MG63 (cell line): ENCODE measurements around the gene FGF3. TPM values are rescaled to one million over a fixed set of nuclear protein-coding genes. Genes with fewer than 3 reads are reported as not detected.
A peak's percentile ranks its signal among the peaks of the same experiment; 100 is the strongest.

Experiments used
- DNase-seq: peaks from one replicate; pipeline ENCODE4 v3.0.0-alpha.2; 2020
- H3K27me3 ChIP-seq: fragments of 250-450 bp; sonication (Bioruptor Pico); 2 replicates; pipeline ENCODE4 v1.5.1; 2020; ENCODE audit warnings: mild to moderate bottlenecking, moderate library complexity
- H3K36me3 ChIP-seq: fragments of 250-450 bp; sonication (Bioruptor Pico); 2 replicates; pipeline ENCODE4 v1.5.1; 2020; ENCODE audit warnings: mild to moderate bottlenecking, moderate library complexity
- H3K4me3 ChIP-seq: fragments of 250-450 bp; sonication (Bioruptor Pico); 2 replicates; pipeline ENCODE4 v1.5.1; 2020; ENCODE audit warnings: mild to moderate bottlenecking, moderate library complexity
- H3K9me3 ChIP-seq: fragments of 250-450 bp; sonication (Bioruptor Pico); 2 replicates; pipeline ENCODE4 v1.5.1; 2020; ENCODE audit warnings: mild to moderate bottlenecking, moderate library complexity
- total RNA-seq: library from RNA; depleted of rRNA; stranded (reverse); fragments of >200 nt; shearing (Covaris generic); gene quantifications from 2 replicates; pipeline ENCODE4 v1.2.3, GENCODE V29; 2014; ENCODE audit warnings: low replicate concordance

FGF3 gene
- total RNA-seq, 1 experiment from 2014 or later: not detected

- DNase-seq: no peak
- Histone ChIP-seq H3K27me3 (no peaks in the 10 kb centered on the region), H3K36me3 (no peaks in the 10 kb centered on the region), H3K4me3 (no peak overlapping the region), H3K9me3 (no peaks in the 10 kb centered on the region)
Observed at GRCh38 chr11:69802590-69802989, 16.6 kb downstream of the FGF3 start.

DNA sequence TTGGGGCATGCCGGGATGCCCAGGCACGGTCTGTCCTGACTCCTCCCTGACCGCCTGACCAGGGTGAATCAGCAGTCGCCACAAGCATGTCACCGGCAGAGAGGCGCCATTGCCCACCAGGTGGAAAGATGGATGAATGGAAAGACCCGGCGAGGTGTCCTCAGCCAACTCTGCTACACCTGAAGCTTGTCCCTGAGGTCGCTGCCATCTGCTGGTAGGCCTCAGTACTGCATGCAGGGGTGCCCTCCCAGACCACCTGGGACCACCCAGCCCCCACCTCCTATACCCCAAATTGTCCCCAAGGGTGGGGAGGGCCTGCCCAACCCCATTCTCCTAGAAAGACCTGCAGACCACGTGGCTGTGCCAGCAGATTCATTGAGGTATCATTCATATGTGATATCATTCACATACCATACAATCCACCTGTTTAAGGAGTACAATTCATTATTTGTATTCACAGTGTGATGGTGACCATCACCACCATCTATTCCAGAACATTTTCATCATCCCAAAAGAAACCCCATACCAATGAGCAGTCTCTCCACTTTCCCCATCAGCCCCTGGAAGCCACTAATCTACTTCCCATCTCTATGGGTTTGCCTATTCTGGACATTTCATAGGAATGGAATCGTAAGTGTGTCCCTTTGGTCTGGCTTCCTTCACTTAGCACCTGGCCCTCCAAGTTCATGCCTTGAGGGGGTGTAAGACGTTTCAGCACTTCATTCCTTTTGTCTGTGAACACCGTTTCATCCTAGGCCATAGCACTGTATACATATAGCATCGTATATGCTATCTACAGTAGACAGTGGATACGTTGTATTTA is 17.5 kb downstream of the FGF3 start:
- no peak for DNase-seq
- Histone ChIP-seq H3K4me3 (no peak overlapping the region), H3K36me3 (no peaks in the 10 kb centered on the region), H3K27me3 (no peaks in the 10 kb centered on the region), H3K9me3 (no peaks in the 10 kb centered on the region)

- Histone ChIP-seq H3K36me3 (no peaks in the 10 kb centered on the region), H3K27me3 (no peaks in the 10 kb centered on the region), H3K9me3 (no peaks in the 10 kb centered on the region), H3K4me3 (no peak overlapping the region)
- no peak for DNase-seq
Observed at GRCh38 chr11:69800278-69800677, 18.9 kb downstream of the FGF3 start.

GRCh38 chr11:69799582-69799981 is 19.6 kb downstream of the FGF3 start:
- H3K36me3 ChIP-seq: no peaks in the 10 kb centered on the region
- no peaks in the 10 kb centered on the region for H3K9me3 ChIP-seq
- no peak overlapping the region for H3K4me3 ChIP-seq
- no peaks in the 10 kb centered on the region for H3K27me3 ChIP-seq
- peak; percentile 20 for DNase-seq

DNA sequence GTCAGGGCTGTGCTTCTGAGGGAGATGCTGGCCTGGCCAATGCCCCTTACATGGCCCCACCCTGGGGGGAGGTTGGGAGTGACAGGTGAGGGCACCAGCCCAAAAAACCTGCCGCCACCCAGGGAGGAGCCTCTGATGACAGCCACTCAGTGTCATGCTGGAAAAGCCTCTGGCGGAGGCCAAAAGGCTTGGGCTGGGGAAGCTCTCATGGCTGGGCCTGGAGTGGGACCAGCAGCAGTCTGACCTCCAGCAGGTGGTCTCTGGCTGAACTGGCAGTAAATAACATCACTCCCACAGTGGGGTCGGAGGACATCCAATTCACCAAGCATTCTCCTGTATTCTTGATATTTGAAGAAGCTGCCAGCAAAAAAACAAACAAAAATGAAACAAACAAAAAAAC is 20.1 kb downstream of the FGF3 start:
- Histone ChIP-seq H3K27me3 (no peaks in the 10 kb centered on the region), H3K4me3 (no peak overlapping the region), H3K9me3 (no peaks in the 10 kb centered on the region), H3K36me3 (no peaks in the 10 kb centered on the region)
- DNase-seq: no peak

- DNase-seq: no peak
- no peaks in the 10 kb centered on the region for H3K27me3 ChIP-seq
- H3K36me3 ChIP-seq: no peaks in the 10 kb centered on the region
- H3K4me3 ChIP-seq: no peak overlapping the region
- H3K9me3 ChIP-seq: no peaks in the 10 kb centered on the region
Observed at GRCh38 chr11:69797737-69798528, 21.3 kb downstream of the FGF3 start.

DNA sequence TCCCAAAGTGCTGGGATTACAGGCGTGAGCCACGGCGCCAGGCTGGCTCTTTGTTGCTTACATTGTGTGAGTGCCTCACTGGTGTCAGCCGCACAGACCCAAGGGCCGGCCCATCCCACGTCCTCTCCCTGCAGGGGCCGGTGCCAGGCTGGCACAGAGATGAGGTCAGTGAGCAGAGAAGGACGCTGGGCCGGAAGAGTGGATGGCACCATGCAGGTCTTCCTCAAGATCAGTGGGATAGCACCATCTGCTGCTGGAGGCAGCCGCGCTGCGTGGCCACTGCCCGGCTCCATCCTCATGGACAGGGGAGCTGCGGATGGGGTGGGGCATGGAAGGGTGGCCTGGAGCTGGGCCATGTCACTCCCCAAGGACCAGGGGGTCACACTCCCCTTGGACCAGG is 22.1 kb downstream of the FGF3 start:
- no peak overlapping the region for H3K4me3 ChIP-seq
- no peaks in the 10 kb centered on the region for H3K9me3 ChIP-seq
- no peaks in the 10 kb centered on the region for H3K27me3 ChIP-seq
- peak; percentile 10 for DNase-seq
- H3K36me3 ChIP-seq: no peaks in the 10 kb centered on the region

DNA sequence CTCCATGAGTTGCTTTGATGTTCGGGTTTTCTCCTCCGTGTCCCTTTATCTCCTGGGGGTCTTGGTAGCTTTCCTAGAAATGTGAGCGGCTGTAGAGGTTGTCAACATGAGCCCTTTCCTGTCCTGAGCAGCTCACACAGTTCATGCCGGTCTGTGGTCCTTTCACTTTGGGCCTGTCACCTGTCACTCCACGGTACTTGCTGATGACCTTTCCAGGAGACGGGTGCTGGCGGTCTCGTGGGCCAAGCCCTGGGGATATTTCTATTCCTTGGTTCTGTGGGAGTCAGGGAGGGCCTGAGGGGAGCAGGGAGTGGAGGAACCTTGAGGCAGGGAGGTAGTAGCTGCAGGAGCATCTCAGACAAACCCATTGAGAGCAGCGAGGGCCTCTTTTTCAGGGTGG is 23.2 kb downstream of the FGF3 start:
- no peaks in the 10 kb centered on the region for H3K9me3 ChIP-seq
- no peak overlapping the region for H3K4me3 ChIP-seq
- no peaks in the 10 kb centered on the region for H3K36me3 ChIP-seq
- H3K27me3 ChIP-seq: no peaks in the 10 kb centered on the region
- no peak for DNase-seq

DNA sequence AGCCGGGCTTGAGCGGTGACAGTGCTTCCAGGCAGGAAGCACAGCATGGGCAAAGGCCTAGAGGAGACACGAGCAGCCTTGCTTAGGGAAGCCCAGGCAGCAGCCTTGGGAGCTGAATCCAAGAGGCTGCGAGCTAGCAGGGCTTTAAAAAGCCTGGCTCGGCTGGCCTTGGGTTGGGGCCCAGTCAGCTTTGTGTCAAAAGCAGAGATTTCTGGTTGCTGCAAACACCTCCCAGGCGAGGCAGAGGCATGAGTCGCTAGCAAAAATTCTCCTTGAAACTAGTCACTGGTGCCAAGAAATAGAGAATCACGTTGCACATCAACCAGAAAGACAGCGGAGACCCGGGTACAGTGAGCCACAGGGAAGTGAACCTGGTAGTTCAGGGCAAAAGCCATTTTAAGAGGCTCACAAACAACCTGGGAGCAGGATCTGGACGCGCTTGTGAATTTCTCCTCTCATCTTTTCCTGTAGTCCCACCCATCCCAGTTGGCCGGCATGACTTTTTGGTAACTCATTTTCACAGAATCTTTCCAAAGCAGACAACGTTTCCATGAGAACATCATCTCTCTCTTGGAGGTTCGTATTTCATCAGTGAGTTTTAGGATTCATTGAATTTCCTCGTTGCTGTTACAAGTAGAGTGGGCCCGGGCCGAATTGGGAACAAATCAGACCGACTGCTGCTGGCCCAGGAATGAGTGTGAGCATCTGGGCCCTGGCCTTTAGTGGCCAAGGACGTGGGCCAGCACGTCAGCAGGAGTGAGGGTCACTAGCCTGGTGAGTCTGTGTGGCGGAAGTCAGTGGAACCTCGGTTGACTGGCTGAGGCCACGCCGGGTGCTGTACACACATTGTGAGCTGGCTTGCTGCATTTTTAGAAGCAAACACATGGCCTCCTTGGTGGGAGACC is 27.7 kb downstream of the FGF3 start:
- H3K36me3 ChIP-seq: no peaks in the 10 kb centered on the region
- H3K4me3 ChIP-seq: no peak overlapping the region
- H3K9me3 ChIP-seq: no peaks in the 10 kb centered on the region
- no peaks in the 10 kb centered on the region for H3K27me3 ChIP-seq
- DNase-seq: peak; percentile 85

GRCh38 chr11:69788956-69789355 is 30.3 kb downstream of the FGF3 start:
- Histone ChIP-seq H3K9me3 (no peaks in the 10 kb centered on the region), H3K27me3 (no peaks in the 10 kb centered on the region), H3K4me3 (no peak overlapping the region), H3K36me3 (no peaks in the 10 kb centered on the region)
- DNase-seq: no peak

DNA sequence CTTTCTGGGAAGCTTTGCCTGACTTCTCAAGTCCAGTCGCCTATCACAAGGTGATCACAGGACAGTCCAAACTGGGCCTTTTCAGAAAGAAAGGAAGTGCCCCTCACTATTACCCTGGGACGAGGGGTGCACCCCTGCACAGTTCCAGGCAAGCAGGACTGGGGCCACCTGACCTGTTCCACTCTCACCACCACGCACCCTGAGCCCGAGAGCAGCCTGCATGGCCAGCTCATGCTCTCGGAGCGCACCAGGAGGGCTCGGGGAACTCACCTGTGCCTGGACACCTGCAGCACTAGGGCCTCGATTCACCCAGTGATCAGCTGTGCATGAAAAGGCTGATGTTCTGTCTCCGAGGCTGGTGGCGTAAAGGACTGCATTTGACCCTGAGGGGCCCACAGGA is 31.3 kb downstream of the FGF3 start:
- no peak for DNase-seq
- Histone ChIP-seq H3K9me3 (no peaks in the 10 kb centered on the region), H3K27me3 (no peaks in the 10 kb centered on the region), H3K4me3 (no peak overlapping the region), H3K36me3 (no peaks in the 10 kb centered on the region)

GRCh38 chr11:69787457-69787856 is 31.8 kb downstream of the FGF3 start:
- no peak for DNase-seq
- H3K27me3 ChIP-seq: no peaks in the 10 kb centered on the region
- no peaks in the 10 kb centered on the region for H3K9me3 ChIP-seq
- H3K36me3 ChIP-seq: no peaks in the 10 kb centered on the region
- H3K4me3 ChIP-seq: no peak overlapping the region

- H3K36me3 ChIP-seq: no peaks in the 10 kb centered on the region
- DNase-seq: no peak
- H3K4me3 ChIP-seq: no peak overlapping the region
- no peaks in the 10 kb centered on the region for H3K27me3 ChIP-seq
- H3K9me3 ChIP-seq: no peaks in the 10 kb centered on the region
Observed at GRCh38 chr11:69781241-69781640, 38.0 kb downstream of the FGF3 start.

GRCh38 chr11:69778373-69778772 is 40.8 kb downstream of the FGF3 start:
- no peak overlapping the region for H3K4me3 ChIP-seq
- H3K36me3 ChIP-seq: no peaks in the 10 kb centered on the region
- no peak for DNase-seq
- peaks cover 23% of the 10 kb centered on the region for H3K27me3 ChIP-seq
- H3K9me3 ChIP-seq: no peaks in the 10 kb centered on the region

- Histone ChIP-seq H3K4me3 (no peak within 1 kb of the TSS), H3K9me3 (no peaks in the 10 kb centered on the region), H3K27me3 (peaks cover 54% of the 10 kb centered on the region), H3K36me3 (no peaks in the 10 kb centered on the region)
- DNase-seq: no peak
Observed at GRCh38 chr11:69775163-69775755, 44.0 kb downstream of the FGF3 start, which contains the start of gene FGF4. FGF4 (minus strand) TSS chr11:69775341; CDS start chr11:69775084, 257 bp downstream.

DNA sequence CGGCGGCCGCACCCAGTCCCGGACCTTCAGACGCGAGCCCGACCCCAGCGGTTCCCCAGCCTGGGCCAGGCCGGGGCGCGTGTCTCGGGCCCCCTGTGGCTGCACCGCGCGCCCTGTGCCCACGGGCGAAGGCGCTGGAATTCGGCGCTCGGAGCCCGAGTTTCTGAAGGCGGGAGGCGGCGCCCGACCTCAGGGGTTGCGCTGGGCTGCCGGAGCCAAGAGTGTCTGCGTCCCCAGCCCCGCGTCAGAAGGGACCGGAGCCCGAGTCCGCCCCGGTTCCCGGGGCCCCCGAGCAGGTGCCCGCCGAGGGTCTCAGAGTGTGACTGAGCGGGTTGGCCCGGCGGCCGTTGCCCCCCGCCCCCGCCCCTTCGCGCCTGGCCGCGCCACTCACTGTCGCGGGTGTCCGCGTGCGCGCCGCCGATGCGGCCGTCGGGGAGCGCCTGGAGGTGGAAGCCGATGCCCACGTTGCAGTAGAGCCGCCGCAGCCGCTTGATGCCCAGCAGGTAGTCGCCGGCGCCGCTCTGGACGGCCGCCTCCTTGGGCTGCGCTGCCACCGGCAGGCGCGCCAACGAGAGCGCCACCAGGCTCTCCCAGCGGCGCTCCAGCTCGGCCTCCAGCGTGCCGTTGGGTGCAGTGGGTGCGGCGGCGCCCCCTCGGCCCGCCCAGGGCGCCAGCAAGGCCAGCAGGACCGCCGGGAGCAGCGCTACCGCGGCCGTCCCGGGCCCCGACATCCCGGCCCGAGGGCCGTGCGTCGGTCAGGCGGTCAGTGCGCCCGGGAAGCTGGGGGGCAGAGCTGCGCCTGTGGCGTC is 44.7 kb downstream of the FGF3 start:
- Histone ChIP-seq H3K27me3 (peaks cover 57% of the 10 kb centered on the region), H3K4me3 (no peak overlapping the region), H3K9me3 (no peaks in the 10 kb centered on the region), H3K36me3 (no peaks in the 10 kb centered on the region)
- no peak for DNase-seq
